Left ventricle myocardium inferior (tissue), 1 donor: Measurements from ENCODE around the gene TMEM163. TPM values are rescaled to one million over a fixed set of nuclear protein-coding genes. Genes with fewer than 3 reads are reported as not detected.

Experiments used
- DNase-seq: peaks from one replicate; pipeline ENCODE4 v3.0.0-alpha.2; 2020
- H3K27ac ChIP-seq: fragments of 200-600 bp; replicated peaks from 2 replicates; pipeline ENCODE4 v1.8.0; 2021
- H3K27me3 ChIP-seq: fragments of 200-600 bp; 2 replicates; pipeline ENCODE4 v1.8.0; 2021; ENCODE audit warnings: low read depth
- H3K36me3 ChIP-seq: fragments of 200-600 bp; 2 replicates; pipeline ENCODE4 v1.8.0; 2021
- H3K4me1 ChIP-seq: fragments of 200-600 bp; 2 replicates; pipeline ENCODE4 v1.8.0; 2021
- H3K4me3 ChIP-seq: fragments of 200-600 bp; 2 replicates; pipeline ENCODE4 v1.8.0; 2021; ENCODE audit warnings: mild to moderate bottlenecking, moderate library complexity
- H3K9me3 ChIP-seq: fragments of 200-600 bp; replicated peaks from 2 replicates; pipeline ENCODE4 v1.8.0; 2021
- CTCF ChIP-seq: fragments of 200-600 bp; IDR thresholded peaks from 2 replicates; pipeline ENCODE4 v1.8.0; 2021; ENCODE audit warnings: antibody characterized with exemption, mild to moderate bottlenecking, borderline replicate concordance
- intact Hi-C: fragments of 100-400 bp; cut with micrococcal nuclease; formaldehyde crosslinking; loops from one replicate; pipeline ENCODE4 v1.11.0; 2022
- total RNA-seq: library from RNA; stranded (reverse); fragmentation: NEBNext Ultra II Directional; extraction: Animal tissue kit (Norgen Biotek cat#: 25700); gene quantifications from one replicate; pipeline ENCODE4 v1.2.1, GENCODE V29; 2021
- donor health status: DM: no; HTN: yes; CAD: no; lungs with severe emphysema.

The TMEM163 gene
- total RNA-seq, 1 donor from 2014 or later, result 0.22 TPM

GRCh38 chr2:134522496-134523455 lies 196.0 kb downstream of the TMEM163 start:
- intact Hi-C loops, result no loop called here

GRCh38 chr2:134518101-134518500 lies 200.7 kb downstream of the TMEM163 start:
- H3K36me3 ChIP-seq, result no peaks in the 10 kb centered on the region
- intact Hi-C loops, result no loop called here
- no peak for DNase-seq
- no peaks in the 10 kb centered on the region for H3K4me1 ChIP-seq
- H3K27me3 ChIP-seq, result peaks cover 6% of the 10 kb centered on the region
- H3K4me3 ChIP-seq, result no peak overlapping the region
- H3K27ac ChIP-seq, result no peak overlapping the region
- no peak for TF ChIP-seq CTCF
- H3K9me3 ChIP-seq, result no peaks in the 10 kb centered on the region

More at GRCh38 chr2:134522496-134523455, 196.0 kb downstream of the TMEM163 start:
- Histone ChIP-seq H3K4me3 (no peak overlapping the region), H3K9me3 (no peaks in the 10 kb centered on the region), H3K4me1 (peaks cover 4% of the 10 kb centered on the region), H3K27me3 (peaks cover 18% of the 10 kb centered on the region), H3K27ac (no peak overlapping the region), H3K36me3 (no peaks in the 10 kb centered on the region)
- no peak for DNase-seq
- TF ChIP-seq CTCF, result no peak

- intact Hi-C loops, result no loop called here
- Histone ChIP-seq H3K27ac (no peak overlapping the region), H3K9me3 (no peaks in the 10 kb centered on the region)
Measured at GRCh38 chr2:134515137-134515536, 203.7 kb downstream of the TMEM163 start.

GRCh38 chr2:134513465-134513804 lies 205.4 kb downstream of the TMEM163 start:
- intact Hi-C loops, result no loop called here

More at GRCh38 chr2:134515137-134515536, 203.7 kb downstream of the TMEM163 start:
- Histone ChIP-seq H3K4me1 (no peaks in the 10 kb centered on the region), H3K27me3 (no peaks in the 10 kb centered on the region), H3K4me3 (no peak overlapping the region), H3K36me3 (no peaks in the 10 kb centered on the region)
- TF ChIP-seq CTCF, result no peak
- DNase-seq, result no peak

More at GRCh38 chr2:134513465-134513804, 205.4 kb downstream of the TMEM163 start:
- no peaks in the 10 kb centered on the region for H3K36me3 ChIP-seq
- no peak overlapping the region for H3K4me3 ChIP-seq
- no peaks in the 10 kb centered on the region for H3K27me3 ChIP-seq
- DNase-seq, result no peak
- no peak for TF ChIP-seq CTCF
- H3K4me1 ChIP-seq, result no peaks in the 10 kb centered on the region
- no peaks in the 10 kb centered on the region for H3K9me3 ChIP-seq
- H3K27ac ChIP-seq, result no peak overlapping the region
